GM23338 (cell line): ENCODE measurements around the gene STT3B. TPM values are rescaled to one million over a fixed set of nuclear protein-coding genes. Genes with fewer than 3 reads are reported as not detected.

Experiments used
- ATAC-seq: fragments of 200-7000 bp; cut with Tn5 transposase; 3 replicates; pipeline ENCODE4 v1.9.1; 2020
- DNase-seq: peaks from one replicate; pipeline ENCODE4 v3.0.0-alpha.2; 2015; ENCODE audit warnings: low spot score
- H2AFZ ChIP-seq: fragments of 200-600 bp; sonication (generic); 2 replicates; pipeline ENCODE4 v1.8.0; 2016; ENCODE audit warnings: antibody characterized with exemption, mild to moderate bottlenecking, moderate library complexity
- H3F3A ChIP-seq: fragments of 200-600 bp; sonication (generic); replicated peaks from 2 replicates; pipeline ENCODE4 v1.8.0; 2017; ENCODE audit warnings: antibody characterized with exemption, mixed run types, low read depth
- H3K27ac ChIP-seq: fragments of 200-600 bp; sonication (generic); 2 replicates; pipeline ENCODE4 v1.6.1; 2016; ENCODE audit warnings: low read depth
- H3K27me3 ChIP-seq: fragments of 200-600 bp; sonication (generic); 2 replicates; pipeline ENCODE4 v1.8.0; 2016; ENCODE audit warnings: mild to moderate bottlenecking, mixed run types, moderate library complexity; ENCODE audit not compliant: insufficient read depth
- H3K36me3 ChIP-seq: fragments of 200-600 bp; sonication (generic); 2 replicates; pipeline ENCODE4 v1.8.0; 2016; ENCODE audit warnings: mild to moderate bottlenecking; ENCODE audit not compliant: insufficient read depth
- H3K4me1 ChIP-seq: fragments of 200-600 bp; sonication (generic); 2 replicates; pipeline ENCODE4 v1.8.0; 2016; ENCODE audit warnings: mild to moderate bottlenecking, moderate library complexity; ENCODE audit not compliant: insufficient read depth
- H3K4me2 ChIP-seq: fragments of 200-600 bp; sonication (generic); 2 replicates; pipeline ENCODE4 v1.7.1; 2017; ENCODE audit warnings: mixed run types
- H3K4me3 ChIP-seq: fragments of 200-600 bp; sonication (generic); 2 replicates; pipeline ENCODE4 v1.6.1; 2016; ENCODE audit warnings: mixed run types
- H3K79me2 ChIP-seq: fragments of 200-600 bp; sonication (generic); replicated peaks from 2 replicates; pipeline ENCODE4 v1.8.0; 2017; ENCODE audit warnings: mild to moderate bottlenecking; ENCODE audit not compliant: insufficient read depth
- H3K9me2 ChIP-seq: fragments of 200-600 bp; sonication (generic); 2 replicates; pipeline ENCODE4 v1.8.0; 2017; ENCODE audit not compliant: insufficient read depth
- H4K20me1 ChIP-seq: fragments of 200-600 bp; sonication (generic); replicated peaks from 2 replicates; pipeline ENCODE4 v1.8.0; 2017; ENCODE audit warnings: mild to moderate bottlenecking; ENCODE audit not compliant: insufficient read depth
- H3K27ac Mint-ChIP-seq: 2 replicates; pipeline ENCODE4 v1.8.0; 2020; ENCODE audit warnings: inconsistent platforms, mild to moderate bottlenecking, moderate library complexity, mixed read lengths
- H3K27me3 Mint-ChIP-seq: 3 replicates; pipeline ENCODE4 v1.8.0; 2022; ENCODE audit warnings: low read depth, mild to moderate bottlenecking, moderate library complexity, mixed read lengths, inconsistent platforms; ENCODE audit not compliant: insufficient read depth, poor library complexity
- H3K36me3 Mint-ChIP-seq: 3 replicates; pipeline ENCODE4 v1.8.0; 2021; ENCODE audit warnings: low read depth, mild to moderate bottlenecking, inconsistent platforms, moderate library complexity, mixed read lengths
- H3K4me1 Mint-ChIP-seq: 3 replicates; pipeline ENCODE4 v1.8.0; 2020; ENCODE audit warnings: mild to moderate bottlenecking, inconsistent platforms, mixed read lengths
- H3K4me3 Mint-ChIP-seq: 3 replicates; pipeline ENCODE4 v1.8.0; 2021; ENCODE audit warnings: moderate library complexity, mild to moderate bottlenecking, inconsistent platforms, mixed read lengths
- H3K9me3 Mint-ChIP-seq: 3 replicates; pipeline ENCODE4 v1.8.0; 2020; ENCODE audit warnings: moderate library complexity, mild to moderate bottlenecking, inconsistent platforms, mixed read lengths
- EZH2 ChIP-seq: fragments of 200-600 bp; sonication (generic); IDR thresholded peaks from one replicate; pipeline ENCODE4 v1.8.0; 2017; ENCODE audit warnings: antibody characterized with exemption, mild to moderate bottlenecking, low read depth; ENCODE audit not compliant: unreplicated experiment
- EZH2phosphoT487 ChIP-seq: fragments of 200-600 bp; sonication (generic); IDR thresholded peaks from one replicate; pipeline ENCODE4 v1.8.1; 2018; ENCODE audit warnings: antibody characterized with exemption; ENCODE audit not compliant: unreplicated experiment
- JUNB ChIP-seq: IDR thresholded peaks from one replicate; pipeline ENCODE4 v1.6.1; 2016; ENCODE audit warnings: antibody characterized with exemption; ENCODE audit not compliant: unreplicated experiment
- polyA plus RNA-seq: library from polyadenylated mRNA; unstranded; fragments of >200 nt; fragmentation: Nextera tagmentation; extraction: Ambion mirVana; gene quantifications from 2 replicates; pipeline ENCODE4 v1.2.1, GENCODE V29; 2016
- total RNA-seq: library from RNA; depleted of rRNA; stranded (reverse); fragments of >200 nt; shearing (Covaris generic); gene quantifications from 2 replicates; pipeline ENCODE4 v1.2.3, GENCODE V29; 2014
- TF ChIP-seq, protein P1 (sequence below): fragments of 250-450 bp; sonication (Bioruptor Pico); IDR thresholded peaks from 2 replicates; pipeline ENCODE4 v1.5.0; 2020; ENCODE audit warnings: mild to moderate bottlenecking, moderate library complexity

The STT3B gene
- total and polyA plus RNA-seq, 2 experiments from 2014 or later = 44.1 to 167 TPM

GRCh38 chr3:31559872-31560534 lies 27.3 kb downstream of the STT3B start:
- H4K20me1 ChIP-seq = peaks cover 53% of the 10 kb centered on the region
- H3K4me2 ChIP-seq = no peak overlapping the region
- Mint-ChIP-seq H3K4me3 (no peak overlapping the region), H3K27me3 (peaks cover 2% of the 10 kb centered on the region), H3K36me3 (no peaks in the 10 kb centered on the region), H3K27ac (peak overlapping the region; percentile 72), H3K9me3 (no peaks in the 10 kb centered on the region), H3K4me1 (peaks cover 52% of the 10 kb centered on the region)
- DNase-seq (no peak), ATAC-seq (no peak)
- H3K36me3 ChIP-seq = no peaks in the 10 kb centered on the region
- H3K79me2 ChIP-seq = peaks cover 100% of the 10 kb centered on the region
- H3K4me3 ChIP-seq = no peak overlapping the region
- no peaks in the 10 kb centered on the region for H3K9me2 ChIP-seq
- TF ChIP-seq JUNB = no peak
- TF ChIP-seq, protein P1, sequence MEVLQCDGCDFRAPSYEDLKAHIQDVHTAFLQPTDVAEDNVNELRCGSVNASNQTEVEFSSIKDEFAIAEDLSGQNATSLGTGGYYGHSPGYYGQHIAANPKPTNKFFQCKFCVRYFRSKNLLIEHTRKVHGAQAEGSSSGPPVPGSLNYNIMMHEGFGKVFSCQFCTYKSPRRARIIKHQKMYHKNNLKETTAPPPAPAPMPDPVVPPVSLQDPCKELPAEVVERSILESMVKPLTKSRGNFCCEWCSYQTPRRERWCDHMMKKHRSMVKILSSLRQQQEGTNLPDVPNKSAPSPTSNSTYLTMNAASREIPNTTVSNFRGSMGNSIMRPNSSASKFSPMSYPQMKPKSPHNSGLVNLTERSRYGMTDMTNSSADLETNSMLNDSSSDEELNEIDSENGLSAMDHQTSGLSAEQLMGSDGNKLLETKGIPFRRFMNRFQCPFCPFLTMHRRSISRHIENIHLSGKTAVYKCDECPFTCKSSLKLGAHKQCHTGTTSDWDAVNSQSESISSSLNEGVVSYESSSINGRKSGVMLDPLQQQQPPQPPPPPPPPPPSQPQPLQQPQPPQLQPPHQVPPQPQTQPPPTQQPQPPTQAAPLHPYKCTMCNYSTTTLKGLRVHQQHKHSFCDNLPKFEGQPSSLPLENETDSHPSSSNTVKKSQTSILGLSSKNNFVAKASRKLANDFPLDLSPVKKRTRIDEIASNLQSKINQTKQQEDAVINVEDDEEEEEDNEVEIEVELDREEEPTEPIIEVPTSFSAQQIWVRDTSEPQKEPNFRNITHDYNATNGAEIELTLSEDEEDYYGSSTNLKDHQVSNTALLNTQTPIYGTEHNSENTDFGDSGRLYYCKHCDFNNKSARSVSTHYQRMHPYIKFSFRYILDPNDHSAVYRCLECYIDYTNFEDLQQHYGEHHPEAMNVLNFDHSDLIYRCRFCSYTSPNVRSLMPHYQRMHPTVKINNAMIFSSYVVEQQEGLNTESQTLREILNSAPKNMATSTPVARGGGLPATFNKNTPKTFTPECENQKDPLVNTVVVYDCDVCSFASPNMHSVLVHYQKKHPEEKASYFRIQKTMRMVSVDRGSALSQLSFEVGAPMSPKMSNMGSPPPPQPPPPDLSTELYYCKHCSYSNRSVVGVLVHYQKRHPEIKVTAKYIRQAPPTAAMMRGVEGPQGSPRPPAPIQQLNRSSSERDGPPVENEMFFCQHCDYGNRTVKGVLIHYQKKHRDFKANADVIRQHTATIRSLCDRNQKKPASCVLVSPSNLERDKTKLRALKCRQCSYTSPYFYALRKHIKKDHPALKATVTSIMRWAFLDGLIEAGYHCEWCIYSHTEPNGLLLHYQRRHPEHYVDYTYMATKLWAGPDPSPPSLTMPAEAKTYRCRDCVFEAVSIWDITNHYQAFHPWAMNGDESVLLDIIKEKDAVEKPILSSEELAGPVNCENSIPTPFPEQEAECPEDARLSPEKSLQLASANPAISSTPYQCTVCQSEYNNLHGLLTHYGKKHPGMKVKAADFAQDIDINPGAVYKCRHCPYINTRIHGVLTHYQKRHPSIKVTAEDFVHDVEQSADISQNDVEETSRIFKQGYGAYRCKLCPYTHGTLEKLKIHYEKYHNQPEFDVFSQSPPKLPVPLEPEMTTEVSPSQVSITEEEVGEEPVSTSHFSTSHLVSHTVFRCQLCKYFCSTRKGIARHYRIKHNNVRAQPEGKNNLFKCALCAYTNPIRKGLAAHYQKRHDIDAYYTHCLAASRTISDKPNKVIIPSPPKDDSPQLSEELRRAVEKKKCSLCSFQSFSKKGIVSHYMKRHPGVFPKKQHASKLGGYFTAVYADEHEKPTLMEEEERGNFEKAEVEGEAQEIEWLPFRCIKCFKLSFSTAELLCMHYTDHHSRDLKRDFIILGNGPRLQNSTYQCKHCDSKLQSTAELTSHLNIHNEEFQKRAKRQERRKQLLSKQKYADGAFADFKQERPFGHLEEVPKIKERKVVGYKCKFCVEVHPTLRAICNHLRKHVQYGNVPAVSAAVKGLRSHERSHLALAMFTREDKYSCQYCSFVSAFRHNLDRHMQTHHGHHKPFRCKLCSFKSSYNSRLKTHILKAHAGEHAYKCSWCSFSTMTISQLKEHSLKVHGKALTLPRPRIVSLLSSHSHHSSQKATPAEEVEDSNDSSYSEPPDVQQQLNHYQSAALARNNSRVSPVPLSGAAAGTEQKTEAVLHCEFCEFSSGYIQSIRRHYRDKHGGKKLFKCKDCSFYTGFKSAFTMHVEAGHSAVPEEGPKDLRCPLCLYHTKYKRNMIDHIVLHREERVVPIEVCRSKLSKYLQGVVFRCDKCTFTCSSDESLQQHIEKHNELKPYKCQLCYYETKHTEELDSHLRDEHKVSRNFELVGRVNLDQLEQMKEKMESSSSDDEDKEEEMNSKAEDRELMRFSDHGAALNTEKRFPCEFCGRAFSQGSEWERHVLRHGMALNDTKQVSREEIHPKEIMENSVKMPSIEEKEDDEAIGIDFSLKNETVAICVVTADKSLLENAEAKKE = no peak
- no peak for TF ChIP-seq EZH2
- no peak for TF ChIP-seq EZH2phosphoT487
- H2AFZ ChIP-seq = no peak overlapping the region
- peaks cover 27% of the 10 kb centered on the region for H3K4me1 ChIP-seq
- H3F3A ChIP-seq = no peaks in the 10 kb centered on the region
- H3K27ac ChIP-seq = no peak overlapping the region
- no peaks in the 10 kb centered on the region for H3K27me3 ChIP-seq

GRCh38 chr3:31561891-31562290 lies 29.2 kb downstream of the STT3B start:
- H3K4me1 Mint-ChIP-seq = peaks cover 58% of the 10 kb centered on the region
- H3K27ac ChIP-seq = no peak overlapping the region
- peaks cover 100% of the 10 kb centered on the region for H3K79me2 ChIP-seq
- ATAC-seq (peak; percentile 88), DNase-seq (peak; percentile 63)
- no peaks in the 10 kb centered on the region for H3K9me2 ChIP-seq
- no peak overlapping the region for H3K4me3 ChIP-seq
- no peak overlapping the region for H3K4me2 ChIP-seq
- no peaks in the 10 kb centered on the region for H3K36me3 Mint-ChIP-seq
- H3F3A ChIP-seq = no peaks in the 10 kb centered on the region
- no peaks in the 10 kb centered on the region for H3K9me3 Mint-ChIP-seq
- H2AFZ ChIP-seq = no peak overlapping the region
- H4K20me1 ChIP-seq = peaks cover 59% of the 10 kb centered on the region
- H3K36me3 ChIP-seq = no peaks in the 10 kb centered on the region
- peaks cover 33% of the 10 kb centered on the region for H3K4me1 ChIP-seq
- H3K27ac Mint-ChIP-seq = peak overlapping the region; percentile 25; the same call in 1 of the 2 replicates
- no peaks in the 10 kb centered on the region for H3K27me3 ChIP-seq
- H3K4me3 Mint-ChIP-seq = no peak overlapping the region; the same call in 2 of the 3 replicates
- H3K27me3 Mint-ChIP-seq = peaks cover 2% of the 10 kb centered on the region
- TF ChIP-seq, protein P1 = no peak
